Glutamatergic neuron (in vitro differentiated cells): ENCODE results near the gene ZNF280D. TPM values are rescaled to one million over a fixed set of nuclear protein-coding genes. Genes with fewer than 3 reads are reported as not detected.

Source experiments
- DNase-seq: peaks from one replicate; pipeline ENCODE4 v3.0.0; 2022
- H3K27ac Mint-ChIP-seq: one replicate; pipeline ENCODE4 v1.8.0; 2020; ENCODE audit warnings: mild to moderate bottlenecking, mixed read lengths, inconsistent platforms; ENCODE audit not compliant: unreplicated experiment
- H3K27me3 Mint-ChIP-seq: one replicate; pipeline ENCODE4 v1.8.0; 2020; ENCODE audit warnings: mild to moderate bottlenecking, moderate library complexity, mixed read lengths, inconsistent platforms; ENCODE audit not compliant: unreplicated experiment
- H3K36me3 Mint-ChIP-seq: one replicate; pipeline ENCODE4 v1.8.0; 2020; ENCODE audit warnings: mild to moderate bottlenecking, mixed read lengths, inconsistent platforms; ENCODE audit not compliant: unreplicated experiment
- H3K4me1 Mint-ChIP-seq: one replicate; pipeline ENCODE4 v1.8.0; 2020; ENCODE audit warnings: mild to moderate bottlenecking, low read depth, mixed read lengths, inconsistent platforms; ENCODE audit not compliant: unreplicated experiment
- H3K4me3 Mint-ChIP-seq: one replicate; pipeline ENCODE4 v1.8.0; 2020; ENCODE audit warnings: mild to moderate bottlenecking, mixed read lengths, inconsistent platforms; ENCODE audit not compliant: unreplicated experiment
- H3K9me3 Mint-ChIP-seq: one replicate; pipeline ENCODE4 v1.8.0; 2020; ENCODE audit warnings: mild to moderate bottlenecking, moderate library complexity, mixed read lengths, inconsistent platforms; ENCODE audit not compliant: unreplicated experiment
- CTCF ChIP-seq: fragments of 200-600 bp; sonication (generic); IDR thresholded peaks from one replicate; pipeline ENCODE4 v1.5.0; 2021; ENCODE audit not compliant: partially characterized antibody, unreplicated experiment
- total RNA-seq: library from RNA; stranded (reverse); fragmentation: NEBNext Ultra II Directional; extraction: Animal tissue kit (Norgen Biotek cat#: 25700); gene quantifications from one replicate; pipeline ENCODE4 v1.2.1, GENCODE V29; 2021; ENCODE audit not compliant: unreplicated experiment

Gene ZNF280D
- total RNA-seq, 1 donor from 2014 or later = 35.9 TPM

DNA sequence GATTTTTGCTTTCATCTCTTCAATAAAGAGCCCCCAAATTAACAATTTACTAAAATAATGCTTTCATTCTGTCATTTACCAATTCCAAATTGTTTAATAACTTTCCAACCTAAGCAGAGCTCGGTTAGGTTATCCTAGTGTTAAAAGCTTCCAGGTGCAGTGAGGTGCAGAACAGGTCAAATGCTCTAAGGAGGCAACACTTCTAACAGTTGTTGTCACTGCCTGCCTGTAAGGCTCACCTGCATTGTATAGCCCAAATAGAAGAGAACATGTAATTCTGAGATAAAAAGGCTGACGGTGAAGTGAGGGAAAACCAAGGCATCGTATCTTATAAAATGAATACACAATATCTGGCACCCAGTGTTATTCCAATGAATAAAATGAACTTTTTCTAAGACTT is 9.1 kb downstream of the ZNF280D start:
- TF ChIP-seq CTCF = no peak
- Mint-ChIP-seq H3K4me3 (no peak overlapping the region), H3K27ac (no peak overlapping the region), H3K4me1 (no peaks in the 10 kb centered on the region), H3K27me3 (peaks cover 2% of the 10 kb centered on the region), H3K36me3 (peaks cover 5% of the 10 kb centered on the region), H3K9me3 (no peaks in the 10 kb centered on the region)
- no peak for DNase-seq

- no peaks in the 10 kb centered on the region for H3K4me1 Mint-ChIP-seq
- H3K36me3 Mint-ChIP-seq = peaks cover 5% of the 10 kb centered on the region
- TF ChIP-seq CTCF = no peak
- H3K9me3 Mint-ChIP-seq = no peaks in the 10 kb centered on the region
- peaks cover 2% of the 10 kb centered on the region for H3K27me3 Mint-ChIP-seq
- H3K4me3 Mint-ChIP-seq = no peak overlapping the region
- no peak overlapping the region for H3K27ac Mint-ChIP-seq
- no peak for DNase-seq
Observed at GRCh38 chr15:56723787-56724186, 9.5 kb downstream of the ZNF280D start.

GRCh38 chr15:56719774-56720555 is 13.3 kb downstream of the ZNF280D start:
- peaks cover 5% of the 10 kb centered on the region for H3K36me3 Mint-ChIP-seq
- no peak for TF ChIP-seq CTCF
- peaks cover 1% of the 10 kb centered on the region for H3K4me1 Mint-ChIP-seq
- no peak for DNase-seq
- no peak overlapping the region for H3K27ac Mint-ChIP-seq
- no peaks in the 10 kb centered on the region for H3K9me3 Mint-ChIP-seq
- peaks cover 2% of the 10 kb centered on the region for H3K27me3 Mint-ChIP-seq
- no peak overlapping the region for H3K4me3 Mint-ChIP-seq

GRCh38 chr15:56719021-56719612 is 14.2 kb downstream of the ZNF280D start:
- Mint-ChIP-seq H3K4me1 (peaks cover 1% of the 10 kb centered on the region), H3K36me3 (peaks cover 5% of the 10 kb centered on the region), H3K4me3 (no peak overlapping the region), H3K27ac (no peak overlapping the region), H3K9me3 (no peaks in the 10 kb centered on the region), H3K27me3 (peaks cover 2% of the 10 kb centered on the region)
- DNase-seq = no peak
- TF ChIP-seq CTCF = no peak

DNA sequence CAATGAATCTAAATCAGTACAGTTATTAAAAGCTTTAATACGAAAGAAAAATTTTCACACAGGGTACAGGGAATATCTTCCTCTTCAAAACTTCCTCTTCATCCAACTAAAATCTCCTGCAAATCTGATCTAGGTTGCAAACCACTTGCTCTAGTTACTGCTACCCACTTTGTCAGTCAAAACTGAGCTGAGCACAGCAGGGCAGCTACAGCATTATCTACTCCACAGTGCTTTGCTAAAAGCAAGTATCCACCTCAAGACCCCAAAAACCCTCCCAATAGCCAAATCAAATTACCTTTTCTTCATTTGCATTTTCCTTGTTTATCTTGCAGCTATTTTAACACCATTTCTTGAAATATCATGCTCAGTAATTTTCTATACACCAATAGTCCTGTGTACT is 14.7 kb downstream of the ZNF280D start:
- Mint-ChIP-seq H3K9me3 (no peaks in the 10 kb centered on the region), H3K4me1 (peaks cover 1% of the 10 kb centered on the region), H3K27ac (no peak overlapping the region), H3K36me3 (peaks cover 2% of the 10 kb centered on the region), H3K27me3 (peaks cover 2% of the 10 kb centered on the region), H3K4me3 (no peak overlapping the region)
- TF ChIP-seq CTCF = no peak
- no peak for DNase-seq
